HCT116 (cell line): ENCODE data around the gene EEF1B2. TPM values are rescaled to one million over a fixed set of nuclear protein-coding genes. Genes with fewer than 3 reads are reported as not detected.

Source experiments
- ATAC-seq: fragments of 200-7000 bp; cut with Tn5 transposase; 2 replicates; pipeline ENCODE4 v1.9.1; 2020; ENCODE audit warnings: mild to moderate bottlenecking, moderate library complexity
- BruUV-seq: library from RNA; stranded (reverse); fragments of 400-500 nt; replicated peaks from 2 replicates; lab custom pipeline; 2021; lab: Mats Ljungman, UMichigan
- CTCF ChIA-PET: fragments of 300-600 bp; sonication (Branson Sonifier 250); formaldehyde crosslinking; loops from one replicate; lab custom pipeline; 2021; ENCODE audit warnings: antibody characterized with exemption; lab: Charles Lee
- POLR2A ChIA-PET: fragments of 300-600, 350-600 bp; sonication (Branson Sonifier 250); formaldehyde crosslinking; loops from one replicate; lab custom pipeline; 2021; ENCODE audit warnings: antibody characterized with exemption; lab: Charles Lee
- RAD21 ChIA-PET, 2 experiments: fragments of 300-600 bp; sonication (Branson Sonifier 250); formaldehyde crosslinking; loops; one replicate each; lab custom pipeline; 2023; ENCODE audit warnings: low total read pairs in 2 of 2; ENCODE audit not compliant: uncharacterized antibody in 2 of 2, unreplicated experiment in 2 of 2, low non-redundant PET in 1 of 2; lab: Charles Lee
- DNase-seq: peaks from one replicate; pipeline ENCODE4 v3.0.0-alpha.2; 2010; ENCODE audit warnings: low read depth, low spot score
- H2AFZ ChIP-seq: fragments of 200-600 bp; shearing (Covaris generic), sonication (generic); 2 replicates; pipeline ENCODE4 v1.6.1; 2017; ENCODE audit warnings: low read depth, mixed run types, mixed read lengths, antibody characterized with exemption, low read length; ENCODE audit not compliant: poor library complexity, severe bottlenecking
- H3K27ac ChIP-seq: 2 replicates; pipeline ENCODE4 v1.5.1; 2012; ENCODE audit warnings: low read depth, low read length
- H3K27me3 ChIP-seq: fragments of 200-600 bp; sonication (generic); 2 replicates; pipeline ENCODE4 v1.6.1; 2016; ENCODE audit warnings: mixed run types, low read length, mixed read lengths; ENCODE audit not compliant: insufficient read depth
- H3K36me3 ChIP-seq, 2 experiments: fragments of 200-500 bp in 1 of 2; fragments of 200-600 bp in 1 of 2; sonication (Bioruptor generic) in 1 of 2; sonication (generic) in 1 of 2; 2 replicates each; pipeline versions ENCODE4 v1.5.1 to v1.6.1; 2014 to 2016; ENCODE audit warnings: low read length in 2 of 2, inconsistent platforms in 1 of 2, mixed read lengths in 1 of 2, mixed run types in 1 of 2; ENCODE audit not compliant: insufficient read depth in 2 of 2, control insufficient read depth in 1 of 2
- H3K4me1 ChIP-seq, 2 experiments: fragments of 200-600 bp in 1 of 2; sonication (generic) in 1 of 2; 2 replicates each; pipeline versions ENCODE4 v1.5.1 to v1.6.1; 2012 to 2017; ENCODE audit warnings: low read length in 2 of 2, inconsistent platforms in 1 of 2, mild to moderate bottlenecking in 1 of 2, mixed read lengths in 1 of 2, mixed run types in 1 of 2, moderate library complexity in 1 of 2; ENCODE audit not compliant: insufficient read depth in 2 of 2, control insufficient read depth in 1 of 2
- H3K4me2 ChIP-seq: fragments of 200-600 bp; sonication (generic); 2 replicates; pipeline ENCODE4 v1.6.1; 2017; ENCODE audit warnings: mixed run types, low read length, mixed read lengths
- H3K4me3 ChIP-seq, 2 experiments: fragments of 200-600 bp in 1 of 2; sonication (generic) in 1 of 2; replicated peaks in 1 of 2; 2 replicates each; pipeline ENCODE4 v1.5.1; 2011 to 2016; ENCODE audit warnings: low read length in 2 of 2, control low read depth in 1 of 2, low read depth in 1 of 2, mild to moderate bottlenecking in 1 of 2, mixed read lengths in 1 of 2, mixed run types in 1 of 2
- H3K79me2 ChIP-seq: fragments of 200-600 bp; sonication (generic); 2 replicates; pipeline ENCODE4 v1.6.1; 2017; ENCODE audit warnings: mild to moderate bottlenecking, mixed run types, low read length, moderate library complexity, mixed read lengths; ENCODE audit not compliant: insufficient read depth
- H3K9ac ChIP-seq: fragments of 200-600 bp; sonication (generic); 2 replicates; pipeline ENCODE4 v1.6.1; 2016; ENCODE audit warnings: low read length, mixed read lengths
- H3K9me2 ChIP-seq: fragments of 200-600 bp; sonication (generic), shearing (Covaris generic); 2 replicates; pipeline ENCODE4 v1.6.1; 2017; ENCODE audit warnings: mixed run types, mild to moderate bottlenecking, moderate library complexity; ENCODE audit not compliant: insufficient read depth
- H3K9me3 ChIP-seq, 2 experiments: fragments of 200-500 bp in 1 of 2; fragments of 200-600 bp in 1 of 2; sonication (Bioruptor generic) in 1 of 2; sonication (generic) in 1 of 2; 2 replicates each; pipeline ENCODE4 v1.6.1; 2014 to 2017; ENCODE audit warnings: low read length in 2 of 2, mixed read lengths in 2 of 2, inconsistent platforms in 1 of 2, low read depth in 1 of 2, mild to moderate bottlenecking in 1 of 2, mixed run types in 1 of 2, moderate library complexity in 1 of 2; ENCODE audit not compliant: control insufficient read depth in 1 of 2, insufficient read depth in 1 of 2
- H4K20me1 ChIP-seq: fragments of 200-600 bp; sonication (generic), shearing (Covaris generic); 2 replicates; pipeline ENCODE4 v1.6.1; 2017; ENCODE audit warnings: mixed run types, mild to moderate bottlenecking, moderate library complexity; ENCODE audit not compliant: insufficient read depth
- CBX3 ChIP-seq: IDR thresholded peaks from 2 replicates; pipeline ENCODE4 v1.6.1; 2012; ENCODE audit warnings: low read depth
- EGR1 ChIP-seq: IDR thresholded peaks from 2 replicates; pipeline ENCODE4 v1.6.1; 2012; ENCODE audit warnings: low read depth
- FOSL1 ChIP-seq: IDR thresholded peaks from 2 replicates; pipeline ENCODE4 v1.6.1; 2012; ENCODE audit warnings: low read depth
- JUND ChIP-seq: IDR thresholded peaks from 2 replicates; pipeline ENCODE4 v1.6.1; 2012
- MAX ChIP-seq: IDR thresholded peaks from 2 replicates; pipeline ENCODE4 v1.6.1; 2012
- POLR2AphosphoS5 ChIP-seq: IDR thresholded peaks from 2 replicates; pipeline ENCODE4 v1.6.1; 2011; ENCODE audit warnings: mild to moderate bottlenecking, low read depth, low read length, moderate library complexity
- RAD21 ChIP-seq: IDR thresholded peaks from 2 replicates; pipeline ENCODE4 v1.6.1; 2012; ENCODE audit warnings: low read depth, mild to moderate bottlenecking
- REST ChIP-seq: IDR thresholded peaks from 2 replicates; pipeline ENCODE4 v1.6.1; 2012; ENCODE audit warnings: low read depth
- SRF ChIP-seq: IDR thresholded peaks from 2 replicates; pipeline ENCODE4 v1.6.1; 2012; ENCODE audit warnings: low read depth
- TCF7L2 ChIP-seq: IDR thresholded peaks from 2 replicates; pipeline ENCODE4 v1.7.0; 2011; ENCODE audit warnings: borderline replicate concordance, inconsistent platforms; ENCODE audit not compliant: insufficient read depth, insufficient read length; ENCODE audit errors: extremely low read depth
- ZBTB33 ChIP-seq: IDR thresholded peaks from 2 replicates; pipeline ENCODE4 v1.6.1; 2011; ENCODE audit warnings: mild to moderate bottlenecking, low read length, moderate library complexity; ENCODE audit not compliant: insufficient replicate concordance; ENCODE audit errors: extremely low read depth
- intact Hi-C: fragments of 100-400 bp; cut with micrococcal nuclease; formaldehyde crosslinking; loops from 2 replicates; pipeline ENCODE4 v1.10.0; 2022
- total RNA-seq: library from RNA; stranded (reverse); gene quantifications from one replicate; pipeline ENCODE4 v1.2.1, GENCODE V29; 2021; ENCODE audit not compliant: unreplicated experiment
- TF ChIP-seq, protein P1 (sequence below), 3 experiments: fragments of 200-600 bp in 1 of 3; sonication (generic) in 1 of 3; IDR thresholded peaks in 2 of 3; conservative IDR thresholded peaks in 1 of 3; 2 replicates each; pipeline ENCODE4 v1.5.1; 2012 to 2017; ENCODE audit warnings: low read depth in 2 of 3, low read length in 2 of 3, antibody characterized with exemption in 1 of 3, borderline replicate concordance in 1 of 3, control low read depth in 1 of 3, mild to moderate bottlenecking in 1 of 3, mixed read lengths in 1 of 3, mixed run types in 1 of 3, moderate library complexity in 1 of 3; ENCODE audit not compliant: insufficient read depth in 1 of 3

Gene EEF1B2
- total RNA-seq, 1 experiment from 2014 or later, result 985 TPM

GRCh38 chr2:206189691-206190090 is 30.0 kb downstream of the EEF1B2 start:
- H2AFZ ChIP-seq, result no peak overlapping the region
- no peaks in the 10 kb centered on the region for H3K4me1 ChIP-seq
- H3K4me2 ChIP-seq, result no peak overlapping the region
- no peaks in the 10 kb centered on the region for H3K9me2 ChIP-seq
- CTCF ChIA-PET, result no interaction called here
- intact Hi-C loops, result no loop called here
- H3K36me3 ChIP-seq, result no peaks in the 10 kb centered on the region
- POLR2A ChIA-PET, result no interaction called here
- no peaks in the 10 kb centered on the region for H3K79me2 ChIP-seq
- H3K27ac ChIP-seq, result no peak overlapping the region
- BruUV-seq, result no TSS peak
- no peak overlapping the region for H3K9ac ChIP-seq
- H3K9me3 ChIP-seq, result no peaks in the 10 kb centered on the region
- DNase-seq, result no peak
- ATAC-seq, result no peak
- RAD21 ChIA-PET, result no interaction called here
- H3K27me3 ChIP-seq, result no peaks in the 10 kb centered on the region
- TF ChIP-seq EGR1 (no peak), POLR2AphosphoS5 (no peak), RAD21 (no peak), CBX3 (no peak), JUND (no peak), FOSL1 (no peak), TCF7L2 (no peak), SRF (no peak), ZBTB33 (no peak), MAX (no peak), REST (no peak)
- TF ChIP-seq, protein P1, sequence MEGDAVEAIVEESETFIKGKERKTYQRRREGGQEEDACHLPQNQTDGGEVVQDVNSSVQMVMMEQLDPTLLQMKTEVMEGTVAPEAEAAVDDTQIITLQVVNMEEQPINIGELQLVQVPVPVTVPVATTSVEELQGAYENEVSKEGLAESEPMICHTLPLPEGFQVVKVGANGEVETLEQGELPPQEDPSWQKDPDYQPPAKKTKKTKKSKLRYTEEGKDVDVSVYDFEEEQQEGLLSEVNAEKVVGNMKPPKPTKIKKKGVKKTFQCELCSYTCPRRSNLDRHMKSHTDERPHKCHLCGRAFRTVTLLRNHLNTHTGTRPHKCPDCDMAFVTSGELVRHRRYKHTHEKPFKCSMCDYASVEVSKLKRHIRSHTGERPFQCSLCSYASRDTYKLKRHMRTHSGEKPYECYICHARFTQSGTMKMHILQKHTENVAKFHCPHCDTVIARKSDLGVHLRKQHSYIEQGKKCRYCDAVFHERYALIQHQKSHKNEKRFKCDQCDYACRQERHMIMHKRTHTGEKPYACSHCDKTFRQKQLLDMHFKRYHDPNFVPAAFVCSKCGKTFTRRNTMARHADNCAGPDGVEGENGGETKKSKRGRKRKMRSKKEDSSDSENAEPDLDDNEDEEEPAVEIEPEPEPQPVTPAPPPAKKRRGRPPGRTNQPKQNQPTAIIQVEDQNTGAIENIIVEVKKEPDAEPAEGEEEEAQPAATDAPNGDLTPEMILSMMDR (IDR thresholded peaks at IDR 0.05 in 2 of 3, conservative IDR thresholded peaks at IDR 0.05 in 1 of 3; ENCODE audit: borderline replicate concordance in 1 of 3, insufficient read depth in 1 of 3, low read depth in 2 of 3, low read length in 2 of 3), result no peak
- no peaks in the 10 kb centered on the region for H4K20me1 ChIP-seq
- no peak overlapping the region for H3K4me3 ChIP-seq
